BLaER1 treated with 17β-estradiol and CSF1 and Interleukin-3, amounts not matched to agents 10 nM and 100 nM (cell line): ENCODE results near the gene C22orf15.

ENCODE experiments used
- H3K27ac ChIP-seq, 11 experiments: shearing (Covaris generic); formaldehyde crosslinking; 2 replicates each; pipeline ENCODE4 v1.8.1; 2022
- H3K27me3 ChIP-seq, 11 experiments: shearing (Covaris generic); formaldehyde crosslinking; 2 replicates each; pipeline ENCODE4 v1.8.1; 2022
- H3K36me3 ChIP-seq, 11 experiments: shearing (Covaris generic); formaldehyde crosslinking; 2 replicates each; pipeline ENCODE4 v1.8.1; 2022
- H3K4me1 ChIP-seq, 10 experiments: shearing (Covaris generic); formaldehyde crosslinking; 2 replicates each; pipeline ENCODE4 v1.8.1; 2022
- H3K4me2 ChIP-seq, 11 experiments: shearing (Covaris generic); formaldehyde crosslinking; 2 replicates each; pipeline ENCODE4 v1.8.1; 2022
- H3K4me3 ChIP-seq, 10 experiments: shearing (Covaris generic); formaldehyde crosslinking; 2 replicates each; pipeline ENCODE4 v1.8.1; 2022
- H3K9ac ChIP-seq, 11 experiments: shearing (Covaris generic); formaldehyde crosslinking; 2 replicates each; pipeline ENCODE4 v1.8.1; 2022
- H3K9me3 ChIP-seq, 11 experiments: shearing (Covaris generic); formaldehyde crosslinking; replicated peaks in 1 of 11; 2 replicates each; pipeline ENCODE4 v1.8.1; 2022
- H4K20me1 ChIP-seq, 11 experiments: shearing (Covaris generic); formaldehyde crosslinking; 2 replicates each; pipeline ENCODE4 v1.8.1; 2022
- Cebpa-rat ChIP-seq, 11 experiments: shearing (Covaris generic); IDR thresholded peaks; 2 replicates each; pipeline ENCODE4 v1.8.1; 2022

C22orf15 gene

GRCh38 chr22:23764899-23765881, 2.4 kb downstream of the C22orf15 start:
- Histone ChIP-seq H3K27me3 (no peaks in the 10 kb centered on the region), H3K4me3 (peak overlapping the region in 8 of 10 experiments; percentile 28 to 83 (median 52); a peak in 16 of 20 replicates), H3K9ac (peak overlapping the region; percentile 53 to 75 (median 66); a peak in 20 of 22 replicates), H3K27ac (peak overlapping the region in 7 of 11 experiments; percentile 41 to 76 (median 68); a peak in 11 of 22 replicates), H3K4me1 (peaks cover 61 to 91% (median 87%) of the 10 kb centered on the region in 10 experiments), H3K4me2 (peak overlapping the region; percentile 81 to 99 (median 97)), H4K20me1 (peaks cover 21 to 45% (median 30%) of the 10 kb centered on the region in 11 experiments), H3K36me3 (peaks cover 7 to 21% (median 17%) of the 10 kb centered on the region in 11 experiments; a peak in 17 of 22 replicates), H3K9me3 (no peaks in the 10 kb centered on the region)
- TF ChIP-seq Cebpa-rat (IDR thresholded peaks at IDR 0.05): no peak

GRCh38 chr22:23767303-23767672, 4.5 kb downstream of the C22orf15 start:
- Histone ChIP-seq H3K4me1 (peaks cover 61 to 92% (median 88%) of the 10 kb centered on the region in 10 experiments), H3K4me2 (peak overlapping the region; percentile 81 to 99 (median 97)), H3K27me3 (no peaks in the 10 kb centered on the region), H4K20me1 (peaks cover 21 to 45% (median 30%) of the 10 kb centered on the region in 11 experiments), H3K9ac (peak overlapping the region; percentile 89 to 97 (median 93)), H3K36me3 (peaks cover 7 to 21% (median 17%) of the 10 kb centered on the region in 11 experiments; a peak in 17 of 22 replicates), H3K4me3 (peak overlapping the region; percentile 69 to 90 (median 82)), H3K9me3 (no peaks in the 10 kb centered on the region), H3K27ac (peak overlapping the region; percentile 81 to 98 (median 92))
- TF ChIP-seq Cebpa-rat (IDR thresholded peaks at IDR 0.05): no peak

GRCh38 chr22:23767673-23768548, 5.1 kb downstream of the C22orf15 start, which contains the start of gene CHCHD10:
CHCHD10 (minus strand) TSS chr22:23767972; CDS start chr22:23767874, 98 bp downstream.
- Histone ChIP-seq H3K9ac (peak within 1 kb of the TSS; percentile 89 to 97 (median 93)), H3K36me3 (peaks cover 7 to 21% (median 17%) of the 10 kb centered on the region in 11 experiments; a peak in 17 of 22 replicates), H3K9me3 (no peaks in the 10 kb centered on the region), H3K4me1 (peaks cover 57 to 89% (median 86%) of the 10 kb centered on the region in 10 experiments), H3K4me2 (peak within 1 kb of the TSS; percentile 81 to 99 (median 97)), H3K4me3 (peak within 1 kb of the TSS; percentile 69 to 90 (median 82)), H4K20me1 (peaks cover 21 to 43% (median 30%) of the 10 kb centered on the region in 11 experiments), H3K27ac (peak within 1 kb of the TSS; percentile 81 to 98 (median 92)), H3K27me3 (no peaks in the 10 kb centered on the region)
- TF ChIP-seq Cebpa-rat (IDR thresholded peaks at IDR 0.05): no peak

- Histone ChIP-seq H3K9ac (peak overlapping the region in 6 of 11 experiments; percentile 1 to 92 (median 58); a peak in 10 of 22 replicates), H3K9me3 (no peaks in the 10 kb centered on the region), H3K27me3 (no peaks in the 10 kb centered on the region), H3K27ac (peak overlapping the region in 6 of 11 experiments; percentile 41 to 93 (median 68); a peak in 12 of 22 replicates), H3K4me3 (no peak overlapping the region), H3K4me1 (peaks cover 45 to 89% (median 86%) of the 10 kb centered on the region in 10 experiments), H4K20me1 (peaks cover 15 to 27% (median 23%) of the 10 kb centered on the region in 11 experiments), H3K4me2 (peak overlapping the region; percentile 81 to 99 (median 97); a peak in 21 of 22 replicates), H3K36me3 (peaks cover 7 to 16% (median 14%) of the 10 kb centered on the region in 11 experiments; a peak in 17 of 22 replicates)
- TF ChIP-seq Cebpa-rat (IDR thresholded peaks at IDR 0.05): no peak
Observed at GRCh38 chr22:23769321-23769965, 6.7 kb downstream of the C22orf15 start.

- Histone ChIP-seq H3K4me1 (peaks cover 24 to 90% (median 87%) of the 10 kb centered on the region in 10 experiments), H3K4me3 (peak overlapping the region; percentile 55 to 77 (median 69); a peak in 19 of 20 replicates)
Observed at GRCh38 chr22:23772315-23772648, 9.5 kb downstream of the C22orf15 start.

GRCh38 chr22:23772649-23773473, 10.1 kb downstream of the C22orf15 start, which contains the start of gene MMP11:
MMP11 (plus strand) TSS chr22:23772849; CDS start chr22:23772871, 22 bp downstream.
- H3K4me1 ChIP-seq: peaks cover 24 to 96% (median 92%) of the 10 kb centered on the region in 10 experiments
- H3K27me3 ChIP-seq: no peaks in the 10 kb centered on the region
- peaks cover 0 to 7% (median 0%) of the 10 kb centered on the region in 11 experiments; a peak in 3 of 22 replicates for H4K20me1 ChIP-seq
- no peaks in the 10 kb centered on the region for H3K9me3 ChIP-seq
- H3K9ac ChIP-seq: peak within 1 kb of the TSS; percentile 65 to 88 (median 85)
- peak within 1 kb of the TSS; percentile 55 to 77 (median 69) for H3K4me3 ChIP-seq
- TF ChIP-seq Cebpa-rat (IDR thresholded peaks at IDR 0.05): no peak
- peak within 1 kb of the TSS; percentile 91 to 99 (median 96) for H3K4me2 ChIP-seq
- peak within 1 kb of the TSS in 10 of 11 experiments; percentile 37 to 93 (median 80); a peak in 19 of 22 replicates for H3K27ac ChIP-seq
- H3K36me3 ChIP-seq: no peaks in the 10 kb centered on the region

More at GRCh38 chr22:23772315-23772648, 9.5 kb downstream of the C22orf15 start:
- peaks cover 0 to 7% (median 0%) of the 10 kb centered on the region in 11 experiments; a peak in 3 of 22 replicates for H4K20me1 ChIP-seq
- H3K27me3 ChIP-seq: no peaks in the 10 kb centered on the region
- H3K9me3 ChIP-seq: no peaks in the 10 kb centered on the region
- TF ChIP-seq Cebpa-rat (IDR thresholded peaks at IDR 0.05): no peak
- H3K9ac ChIP-seq: peak overlapping the region; percentile 65 to 88 (median 85); a peak in 20 of 22 replicates
- H3K27ac ChIP-seq: peak overlapping the region in 10 of 11 experiments; percentile 37 to 93 (median 80); a peak in 19 of 22 replicates
- H3K4me2 ChIP-seq: peak overlapping the region; percentile 90 to 99 (median 96)
- no peaks in the 10 kb centered on the region for H3K36me3 ChIP-seq
